HCT116 (cell line): ENCODE measurements around the gene COMMD1. TPM values are rescaled to one million over a fixed set of nuclear protein-coding genes. Genes with fewer than 3 reads are reported as not detected.

Source experiments
- ATAC-seq: fragments of 200-7000 bp; cut with Tn5 transposase; 2 replicates; pipeline ENCODE4 v1.9.1; 2020; ENCODE audit warnings: mild to moderate bottlenecking, moderate library complexity
- BruUV-seq: library from RNA; stranded (reverse); fragments of 400-500 nt; replicated peaks from 2 replicates; lab custom pipeline; 2021; lab: Mats Ljungman, UMichigan
- CTCF ChIA-PET: fragments of 300-600 bp; sonication (Branson Sonifier 250); formaldehyde crosslinking; loops from one replicate; lab custom pipeline; 2021; ENCODE audit warnings: antibody characterized with exemption; lab: Charles Lee
- POLR2A ChIA-PET: fragments of 300-600, 350-600 bp; sonication (Branson Sonifier 250); formaldehyde crosslinking; loops from one replicate; lab custom pipeline; 2021; ENCODE audit warnings: antibody characterized with exemption; lab: Charles Lee
- RAD21 ChIA-PET, 2 experiments: fragments of 300-600 bp; sonication (Branson Sonifier 250); formaldehyde crosslinking; loops; one replicate each; lab custom pipeline; 2023; ENCODE audit warnings: low total read pairs in 2 of 2; ENCODE audit not compliant: uncharacterized antibody in 2 of 2, unreplicated experiment in 2 of 2, low non-redundant PET in 1 of 2; lab: Charles Lee
- DNase-seq: peaks from one replicate; pipeline ENCODE4 v3.0.0-alpha.2; 2010; ENCODE audit warnings: low read depth, low spot score
- H2AFZ ChIP-seq: fragments of 200-600 bp; shearing (Covaris generic), sonication (generic); 2 replicates; pipeline ENCODE4 v1.6.1; 2017; ENCODE audit warnings: low read depth, mixed run types, mixed read lengths, antibody characterized with exemption, low read length; ENCODE audit not compliant: poor library complexity, severe bottlenecking
- H3K27ac ChIP-seq: 2 replicates; pipeline ENCODE4 v1.5.1; 2012; ENCODE audit warnings: low read depth, low read length
- H3K27me3 ChIP-seq: fragments of 200-600 bp; sonication (generic); 2 replicates; pipeline ENCODE4 v1.6.1; 2016; ENCODE audit warnings: mixed run types, low read length, mixed read lengths; ENCODE audit not compliant: insufficient read depth
- H3K36me3 ChIP-seq, 2 experiments: fragments of 200-500 bp in 1 of 2; fragments of 200-600 bp in 1 of 2; sonication (Bioruptor generic) in 1 of 2; sonication (generic) in 1 of 2; 2 replicates each; pipeline versions ENCODE4 v1.5.1 to v1.6.1; 2014 to 2016; ENCODE audit warnings: low read length in 2 of 2, inconsistent platforms in 1 of 2, mixed read lengths in 1 of 2, mixed run types in 1 of 2; ENCODE audit not compliant: insufficient read depth in 2 of 2, control insufficient read depth in 1 of 2
- H3K4me1 ChIP-seq, 2 experiments: fragments of 200-600 bp in 1 of 2; sonication (generic) in 1 of 2; 2 replicates each; pipeline versions ENCODE4 v1.5.1 to v1.6.1; 2012 to 2017; ENCODE audit warnings: low read length in 2 of 2, inconsistent platforms in 1 of 2, mild to moderate bottlenecking in 1 of 2, mixed read lengths in 1 of 2, mixed run types in 1 of 2, moderate library complexity in 1 of 2; ENCODE audit not compliant: insufficient read depth in 2 of 2, control insufficient read depth in 1 of 2
- H3K4me2 ChIP-seq: fragments of 200-600 bp; sonication (generic); 2 replicates; pipeline ENCODE4 v1.6.1; 2017; ENCODE audit warnings: mixed run types, low read length, mixed read lengths
- H3K4me3 ChIP-seq, 2 experiments: fragments of 200-600 bp in 1 of 2; sonication (generic) in 1 of 2; replicated peaks in 1 of 2; 2 replicates each; pipeline ENCODE4 v1.5.1; 2011 to 2016; ENCODE audit warnings: low read length in 2 of 2, control low read depth in 1 of 2, low read depth in 1 of 2, mild to moderate bottlenecking in 1 of 2, mixed read lengths in 1 of 2, mixed run types in 1 of 2
- H3K79me2 ChIP-seq: fragments of 200-600 bp; sonication (generic); 2 replicates; pipeline ENCODE4 v1.6.1; 2017; ENCODE audit warnings: mild to moderate bottlenecking, mixed run types, low read length, moderate library complexity, mixed read lengths; ENCODE audit not compliant: insufficient read depth
- H3K9ac ChIP-seq: fragments of 200-600 bp; sonication (generic); 2 replicates; pipeline ENCODE4 v1.6.1; 2016; ENCODE audit warnings: low read length, mixed read lengths
- H3K9me2 ChIP-seq: fragments of 200-600 bp; sonication (generic), shearing (Covaris generic); 2 replicates; pipeline ENCODE4 v1.6.1; 2017; ENCODE audit warnings: mixed run types, mild to moderate bottlenecking, moderate library complexity; ENCODE audit not compliant: insufficient read depth
- H3K9me3 ChIP-seq, 2 experiments: fragments of 200-500 bp in 1 of 2; fragments of 200-600 bp in 1 of 2; sonication (Bioruptor generic) in 1 of 2; sonication (generic) in 1 of 2; 2 replicates each; pipeline ENCODE4 v1.6.1; 2014 to 2017; ENCODE audit warnings: low read length in 2 of 2, mixed read lengths in 2 of 2, inconsistent platforms in 1 of 2, low read depth in 1 of 2, mild to moderate bottlenecking in 1 of 2, mixed run types in 1 of 2, moderate library complexity in 1 of 2; ENCODE audit not compliant: control insufficient read depth in 1 of 2, insufficient read depth in 1 of 2
- H4K20me1 ChIP-seq: fragments of 200-600 bp; sonication (generic), shearing (Covaris generic); 2 replicates; pipeline ENCODE4 v1.6.1; 2017; ENCODE audit warnings: mixed run types, mild to moderate bottlenecking, moderate library complexity; ENCODE audit not compliant: insufficient read depth
- CBX3 ChIP-seq: IDR thresholded peaks from 2 replicates; pipeline ENCODE4 v1.6.1; 2012; ENCODE audit warnings: low read depth
- CEBPB ChIP-seq: IDR thresholded peaks from 2 replicates; pipeline ENCODE4 v1.6.1; 2012; ENCODE audit warnings: low read depth
- CTCF ChIP-seq, 3 experiments: fragments of 200-600 bp in 1 of 3; sonication (generic) in 1 of 3; IDR thresholded peaks in 2 of 3; conservative IDR thresholded peaks in 1 of 3; 2 replicates each; pipeline ENCODE4 v1.5.1; 2012 to 2017; ENCODE audit warnings: low read depth in 2 of 3, low read length in 2 of 3, antibody characterized with exemption in 1 of 3, borderline replicate concordance in 1 of 3, control low read depth in 1 of 3, mild to moderate bottlenecking in 1 of 3, mixed read lengths in 1 of 3, mixed run types in 1 of 3, moderate library complexity in 1 of 3; ENCODE audit not compliant: insufficient read depth in 1 of 3
- EGR1 ChIP-seq: IDR thresholded peaks from 2 replicates; pipeline ENCODE4 v1.6.1; 2012; ENCODE audit warnings: low read depth
- ELF1 ChIP-seq: IDR thresholded peaks from 2 replicates; pipeline ENCODE4 v1.6.1; 2012; ENCODE audit warnings: low read depth, borderline replicate concordance
- FOSL1 ChIP-seq: IDR thresholded peaks from 2 replicates; pipeline ENCODE4 v1.6.1; 2012; ENCODE audit warnings: low read depth
- MAX ChIP-seq: IDR thresholded peaks from 2 replicates; pipeline ENCODE4 v1.6.1; 2012
- POLR2A ChIP-seq: IDR thresholded peaks from 2 replicates; pipeline ENCODE4 v1.7.0; 2011; ENCODE audit warnings: borderline replicate concordance; ENCODE audit not compliant: insufficient read depth, insufficient read length; ENCODE audit errors: extremely low read depth
- POLR2AphosphoS5 ChIP-seq: IDR thresholded peaks from 2 replicates; pipeline ENCODE4 v1.6.1; 2011; ENCODE audit warnings: mild to moderate bottlenecking, low read depth, low read length, moderate library complexity
- SIN3A ChIP-seq: IDR thresholded peaks from 2 replicates; pipeline ENCODE4 v1.6.1; 2012; ENCODE audit warnings: low read depth
- SRF ChIP-seq: IDR thresholded peaks from 2 replicates; pipeline ENCODE4 v1.6.1; 2012; ENCODE audit warnings: low read depth
- YY1 ChIP-seq: IDR thresholded peaks from 2 replicates; pipeline ENCODE4 v1.6.1; 2011; ENCODE audit warnings: low read length, low read depth, moderate library complexity, mild to moderate bottlenecking; ENCODE audit not compliant: insufficient replicate concordance; ENCODE audit errors: extremely low read depth
- ZNF274 ChIP-seq: fragments of 200-500 bp; sonication (Bioruptor generic); IDR thresholded peaks from 2 replicates; pipeline ENCODE4 v1.6.1; 2014; ENCODE audit warnings: mild to moderate bottlenecking, low read depth, low read length, inconsistent platforms
- intact Hi-C: fragments of 100-400 bp; cut with micrococcal nuclease; formaldehyde crosslinking; loops from 2 replicates; pipeline ENCODE4 v1.10.0; 2022
- total RNA-seq: library from RNA; stranded (reverse); gene quantifications from one replicate; pipeline ENCODE4 v1.2.1, GENCODE V29; 2021; ENCODE audit not compliant: unreplicated experiment

Gene COMMD1
- total RNA-seq, 1 experiment from 2014 or later = 16.1 TPM

- no peaks in the 10 kb centered on the region for H4K20me1 ChIP-seq
- BruUV-seq = no TSS peak
- no peak overlapping the region for H3K9ac ChIP-seq
Observed at GRCh38 chr2:62116983-62117382, 211.5 kb downstream of the COMMD1 start.

More at GRCh38 chr2:62116983-62117382, 211.5 kb downstream of the COMMD1 start:
- ChIA-PET CTCF (no interaction called here), POLR2A (no interaction called here), RAD21 (no interaction called here)
- DNase-seq = no peak
- TF ChIP-seq CTCF (IDR thresholded peaks at IDR 0.05 in 2 of 3, conservative IDR thresholded peaks at IDR 0.05 in 1 of 3; ENCODE audit: borderline replicate concordance in 1 of 3, insufficient read depth in 1 of 3, low read depth in 2 of 3, low read length in 2 of 3) = no peak
- TF ChIP-seq POLR2A = no peak
- TF ChIP-seq CEBPB = no peak
- no peak for TF ChIP-seq CBX3
- TF ChIP-seq SIN3A = no peak
- TF ChIP-seq ELF1 = no peak
- no peak for TF ChIP-seq YY1
- TF ChIP-seq ZNF274 = no peak
- TF ChIP-seq EGR1 = no peak
- TF ChIP-seq FOSL1 = no peak
- TF ChIP-seq MAX = no peak
- no peak for TF ChIP-seq SRF
- TF ChIP-seq POLR2AphosphoS5 = no peak
- no peak overlapping the region for H3K27ac ChIP-seq
- H3K79me2 ChIP-seq = no peaks in the 10 kb centered on the region
- H2AFZ ChIP-seq = no peak overlapping the region
- H3K9me2 ChIP-seq = no peaks in the 10 kb centered on the region
- H3K9me3 ChIP-seq = no peaks in the 10 kb centered on the region
- no peak overlapping the region for H3K4me3 ChIP-seq
- ATAC-seq = no peak
- intact Hi-C loops = no loop called here
- no peaks in the 10 kb centered on the region for H3K4me1 ChIP-seq
- H3K27me3 ChIP-seq = no peaks in the 10 kb centered on the region
- H3K36me3 ChIP-seq = no peaks in the 10 kb centered on the region
- H3K4me2 ChIP-seq = no peak overlapping the region
